Cortex of kidney (tissue), 1 donor: ENCODE results near the gene CD37.
"Not testable (repeated sequence)": the region's sequence is repeated elsewhere in the genome, so short reads cannot be mapped to it uniquely, and the experiment has no call there.

Experiments
- DNase-seq: peaks from one replicate; lab custom pipeline; 2025; lab: John Stamatoyannopoulos, UW

Gene CD37

DNA sequence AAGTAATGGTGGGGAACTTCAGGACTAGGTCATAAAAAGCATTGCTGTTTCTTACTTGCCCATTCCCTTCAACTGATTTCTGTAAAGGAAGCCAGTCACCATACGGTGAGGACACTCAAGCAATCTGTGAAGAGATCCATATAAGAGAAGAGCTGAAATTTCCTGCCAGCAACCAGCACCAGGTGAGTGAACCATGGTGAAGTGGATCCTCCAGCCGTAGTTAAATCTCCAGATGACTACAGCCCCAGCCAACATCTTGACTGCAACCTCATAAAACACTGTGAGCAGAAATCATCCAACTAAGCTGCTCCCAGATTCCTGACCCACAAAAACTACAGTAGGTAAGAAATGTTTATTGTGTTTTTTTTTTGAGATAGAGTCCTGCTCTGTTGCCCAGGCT lies 6.5 kb upstream of the CD37 start:
- no peak for DNase-seq

DNA sequence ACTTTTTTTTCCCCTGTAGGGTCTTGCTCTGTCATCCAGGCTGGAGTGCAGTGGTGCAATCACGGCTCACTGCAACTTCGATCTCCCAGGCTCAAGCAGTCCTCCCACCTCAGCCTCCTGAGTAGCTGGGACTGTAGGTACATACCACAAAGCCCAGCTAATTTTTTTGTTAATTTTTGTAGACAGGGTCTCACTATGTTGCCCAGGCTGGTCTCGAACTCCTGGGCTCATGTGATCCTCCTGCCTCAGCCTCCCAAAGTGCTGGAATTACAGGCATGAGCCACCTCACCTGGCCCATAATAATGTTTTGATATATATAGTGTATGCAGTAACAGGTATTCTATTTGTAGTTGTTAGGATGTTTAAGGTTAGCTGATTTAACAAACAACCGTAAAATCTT lies 4.0 kb upstream of the CD37 start:
- DNase-seq, result not testable (repeated sequence)

DNA sequence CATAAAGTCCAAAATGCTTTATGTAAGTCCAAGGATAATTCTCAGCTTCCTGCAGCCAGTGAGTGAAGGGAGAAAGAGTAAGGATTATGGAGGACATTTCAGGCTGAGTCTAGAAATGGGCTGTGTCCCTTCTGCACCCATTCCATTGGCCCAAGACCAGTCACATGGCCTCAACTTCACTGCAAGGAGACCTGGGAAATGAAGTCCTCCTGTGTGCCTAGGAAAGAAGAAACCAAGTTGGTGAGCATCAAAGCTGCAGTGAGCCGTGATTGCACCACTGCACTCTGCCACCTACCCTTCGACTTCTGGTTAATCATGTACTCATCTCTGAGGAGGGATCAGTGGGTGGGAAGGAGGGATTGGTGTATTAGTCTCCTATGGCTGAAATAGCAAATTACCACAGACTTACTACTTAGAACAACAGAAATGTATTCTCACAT lies 3.6 kb upstream of the CD37 start:
- no peak for DNase-seq

DNA sequence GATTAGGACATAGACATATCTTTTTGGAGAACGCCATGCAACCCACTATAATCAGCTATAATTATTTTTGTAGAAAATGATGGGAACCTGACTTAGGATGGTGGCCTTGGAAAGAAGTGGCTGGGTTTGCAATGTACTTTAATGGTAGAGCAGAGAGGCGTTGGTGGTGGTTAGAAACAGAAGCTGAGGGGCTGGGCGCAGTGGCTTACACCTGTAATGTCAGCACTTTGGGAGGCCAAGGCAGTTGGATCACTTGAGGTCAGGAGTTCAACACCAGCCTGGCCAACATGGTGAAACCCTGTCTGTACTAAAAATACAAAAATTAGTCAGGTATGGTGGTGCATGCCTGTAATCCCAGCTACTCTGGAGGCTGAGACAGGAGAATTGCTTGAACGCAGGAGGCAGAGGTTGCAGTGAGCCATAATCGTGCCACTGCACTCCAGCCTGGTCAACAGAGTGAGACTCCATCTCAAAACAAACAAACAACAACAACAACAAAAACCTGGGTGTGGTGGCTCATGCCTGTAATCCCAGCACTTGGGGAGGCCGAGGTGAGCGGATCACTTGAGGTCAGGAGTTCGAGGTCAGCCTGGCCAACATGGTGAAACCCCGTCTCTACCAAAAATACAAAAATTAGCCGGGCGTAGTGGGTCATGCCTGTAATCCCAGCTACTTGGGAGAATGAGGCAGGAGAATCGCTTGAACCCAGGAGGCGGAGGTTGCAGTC lies 2.4 kb upstream of the CD37 start:
- not testable (repeated sequence) for DNase-seq

DNA sequence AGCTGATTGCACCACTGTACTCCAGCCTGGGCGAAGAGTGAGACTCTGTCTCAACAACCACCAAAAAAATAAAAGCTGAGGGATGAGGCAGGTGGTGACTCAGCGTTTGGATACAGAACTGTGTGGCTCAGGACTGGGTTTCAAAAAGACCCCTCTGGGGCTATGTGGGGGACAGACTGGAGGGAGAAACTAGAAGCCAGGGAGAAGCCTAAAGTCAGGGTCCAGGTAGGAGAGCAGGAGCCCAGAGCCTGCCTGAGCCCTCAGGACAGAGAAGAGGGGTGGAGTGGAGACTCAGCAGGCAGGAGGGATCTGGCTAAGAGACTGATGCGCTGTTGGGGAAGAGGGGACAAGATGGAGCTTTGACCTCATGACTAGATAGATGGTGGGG lies 1.8 kb upstream of the CD37 start:
- no peak for DNase-seq

DNA sequence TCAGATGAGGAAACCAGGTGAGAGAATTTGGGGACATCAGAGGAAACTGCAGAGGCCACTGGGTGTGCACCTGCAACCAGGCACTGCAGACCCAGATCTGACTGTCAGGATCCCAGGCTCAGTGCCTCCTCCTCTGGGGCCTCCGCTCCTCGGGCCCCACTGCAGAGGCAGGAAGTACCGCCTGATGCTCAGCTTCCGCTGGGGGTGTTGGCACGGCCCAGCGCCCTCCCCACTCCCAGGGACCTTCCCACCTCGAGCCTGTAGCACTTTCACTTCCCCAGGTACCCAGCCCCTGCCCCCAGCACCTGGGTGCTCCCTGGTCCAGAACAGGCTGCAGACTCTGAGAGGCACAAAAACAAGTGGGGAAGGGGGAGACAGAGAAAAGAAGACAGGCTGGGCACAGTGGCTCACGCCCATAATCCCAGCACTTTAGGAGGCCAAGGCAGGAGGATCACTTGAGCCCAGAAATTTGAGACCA lies 1.4 kb upstream of the CD37 start:
- no peak for DNase-seq

DNA sequence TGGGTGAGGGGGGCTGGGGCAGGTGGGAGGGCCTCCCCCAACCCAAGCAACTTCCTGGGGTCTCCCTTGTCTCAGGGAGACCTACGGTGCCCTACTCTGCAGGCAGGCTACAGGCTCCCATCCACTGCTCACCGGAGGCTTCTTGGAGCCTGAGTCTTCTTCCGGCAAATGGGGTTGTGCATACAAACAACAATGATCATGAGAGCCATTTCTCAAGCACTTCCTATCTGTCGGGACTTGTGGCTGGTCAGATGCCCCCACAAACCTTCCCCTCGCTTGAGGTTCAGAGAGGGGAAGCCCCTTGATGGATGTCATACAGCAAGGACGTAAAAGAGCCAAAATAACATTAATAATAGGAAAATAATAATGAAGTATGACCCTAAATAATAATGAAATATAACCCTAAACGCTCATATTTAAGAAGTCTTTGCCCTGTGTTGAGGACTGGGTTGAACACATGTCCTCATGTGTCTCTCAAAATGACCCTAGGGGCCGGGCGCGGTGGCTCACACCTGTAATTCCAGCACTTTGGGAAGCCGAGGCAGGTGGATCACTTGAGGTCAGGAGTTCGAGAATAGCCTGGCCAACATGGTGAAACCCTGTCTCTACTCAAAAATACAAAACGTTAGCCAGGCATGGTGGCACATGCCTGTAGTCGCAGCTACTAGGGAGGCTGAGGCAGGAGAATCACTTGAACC lies 727 bp downstream of the CD37 start:
- DNase-seq, result no peak

DNA sequence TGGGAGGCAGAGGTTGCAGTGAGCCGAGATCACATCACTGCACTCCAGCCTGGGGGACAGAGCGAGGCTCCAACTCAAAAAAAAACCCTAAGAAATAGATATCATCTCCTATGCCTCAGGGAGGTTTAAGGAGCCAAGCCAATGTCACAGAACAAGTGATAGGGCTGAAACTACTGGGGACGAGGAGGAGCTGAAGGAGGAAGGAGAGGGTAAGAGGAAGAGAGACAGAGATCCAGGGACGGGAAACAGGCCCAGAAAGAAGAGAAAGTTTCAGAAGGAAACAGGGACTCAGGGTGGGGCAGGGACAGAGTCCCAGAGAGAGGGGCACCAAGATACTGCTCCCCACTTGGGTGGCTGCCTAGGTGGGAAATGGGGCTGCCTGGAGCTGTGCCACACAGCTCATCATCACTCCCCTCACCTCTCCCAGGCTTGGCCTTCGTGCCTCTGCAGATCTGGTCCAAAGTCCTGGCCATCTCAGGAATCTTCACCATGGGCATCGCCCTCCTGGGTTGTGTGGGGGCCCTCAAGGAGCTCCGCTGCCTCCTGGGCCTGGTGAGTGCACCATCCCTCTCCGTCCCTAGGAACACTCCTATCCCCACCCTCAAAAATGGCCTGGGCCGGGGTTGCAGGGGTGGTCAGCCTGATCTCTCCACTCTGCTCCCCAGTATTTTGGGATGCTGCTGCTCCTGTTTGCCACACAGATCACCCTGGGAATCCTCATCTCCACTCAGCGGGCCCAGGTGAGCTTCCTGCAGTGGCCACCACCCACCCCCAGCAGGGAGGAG lies 1.5 kb downstream of the CD37 start:
- no peak for DNase-seq

DNA sequence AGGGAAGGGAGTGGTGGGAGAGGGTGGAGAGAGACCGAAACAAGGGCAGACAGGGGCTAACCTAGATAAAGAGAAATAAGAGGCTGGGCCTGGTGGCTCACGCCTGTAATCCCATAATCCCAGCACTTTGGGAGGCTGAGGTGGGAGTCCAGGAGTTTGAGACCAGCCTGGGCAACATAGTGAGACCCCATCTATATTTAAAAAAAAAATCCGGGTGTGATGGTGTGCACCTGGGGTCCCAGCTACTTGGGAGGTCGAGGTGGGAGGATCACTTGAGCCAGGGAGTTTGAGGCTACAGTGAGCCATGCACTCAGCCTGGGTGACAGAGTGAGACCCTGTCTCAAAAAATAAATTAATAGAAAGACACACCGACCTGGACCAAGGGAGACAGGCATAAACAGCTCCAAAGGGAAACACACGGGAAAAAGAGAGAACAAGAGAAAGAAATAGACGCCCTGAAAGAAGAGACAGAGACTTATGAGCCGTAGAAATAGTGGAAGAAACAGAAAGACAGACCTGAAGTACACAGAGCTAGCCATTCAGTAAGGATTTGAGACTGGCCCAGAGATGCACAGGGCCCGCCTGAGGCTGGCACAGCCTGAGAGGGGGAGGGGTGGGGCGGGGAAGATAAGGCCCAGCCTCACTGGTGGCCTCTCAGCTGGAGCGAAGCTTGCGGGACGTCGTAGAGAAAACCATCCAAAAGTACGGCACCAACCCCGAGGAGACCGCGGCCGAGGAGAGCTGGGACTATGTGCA lies 2.2 kb downstream of the CD37 start:
- no peak for DNase-seq

DNA sequence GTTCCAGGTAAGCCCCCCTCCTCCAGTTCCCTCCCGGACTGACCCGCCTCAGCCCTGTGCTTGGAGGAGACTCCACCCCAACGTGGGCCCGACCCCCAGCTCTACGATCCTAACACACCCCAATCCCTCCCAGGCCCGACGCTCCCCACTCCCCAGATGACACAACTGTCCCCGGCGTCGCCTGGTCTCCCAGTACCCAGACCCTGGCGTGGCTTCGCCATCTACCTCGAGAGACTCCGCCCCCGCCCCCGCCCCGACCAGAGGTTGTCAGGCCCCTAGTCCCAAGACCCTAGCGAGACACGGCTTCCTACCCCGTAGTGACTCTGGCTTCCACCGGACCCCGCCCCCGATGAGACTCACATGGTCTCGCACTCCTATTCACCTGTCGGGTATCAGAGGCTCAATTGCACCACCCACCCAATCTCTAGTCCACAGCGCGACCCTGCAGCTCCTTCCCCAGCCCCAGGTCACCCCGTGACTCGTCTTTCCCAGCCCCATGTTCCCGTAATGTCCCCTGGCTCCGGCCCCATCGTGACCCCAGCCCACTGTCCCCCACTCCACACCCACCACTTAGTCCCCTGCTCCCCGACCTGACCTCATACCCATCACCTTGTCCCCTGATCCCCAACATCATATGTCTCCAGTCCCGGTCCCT lies 2.9 kb downstream of the CD37 start:
- no peak for DNase-seq

DNA sequence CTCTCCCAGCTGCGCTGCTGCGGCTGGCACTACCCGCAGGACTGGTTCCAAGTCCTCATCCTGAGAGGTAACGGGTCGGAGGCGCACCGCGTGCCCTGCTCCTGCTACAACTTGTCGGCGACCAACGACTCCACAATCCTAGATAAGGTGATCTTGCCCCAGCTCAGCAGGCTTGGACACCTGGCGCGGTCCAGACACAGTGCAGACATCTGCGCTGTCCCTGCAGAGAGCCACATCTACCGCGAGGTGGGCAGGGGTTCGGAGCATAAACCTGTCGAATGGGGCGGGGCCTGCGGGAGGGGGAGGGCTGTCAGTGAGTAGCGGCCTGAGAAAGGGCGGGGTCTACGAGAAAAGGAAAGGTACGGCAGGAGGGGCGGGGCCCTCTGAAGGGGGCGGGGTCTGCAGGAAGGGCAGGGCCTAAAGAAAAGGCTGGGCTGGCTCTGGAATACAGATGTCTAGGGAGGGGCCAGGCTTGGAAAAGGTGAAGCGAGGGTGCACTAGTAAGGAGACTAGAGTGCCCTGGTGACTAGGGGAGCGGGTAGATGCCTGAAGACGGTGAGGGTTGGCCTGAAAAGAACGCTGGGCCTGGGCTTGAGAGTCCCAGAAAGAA lies 3.6 kb downstream of the CD37 start:
- no peak for DNase-seq

DNA sequence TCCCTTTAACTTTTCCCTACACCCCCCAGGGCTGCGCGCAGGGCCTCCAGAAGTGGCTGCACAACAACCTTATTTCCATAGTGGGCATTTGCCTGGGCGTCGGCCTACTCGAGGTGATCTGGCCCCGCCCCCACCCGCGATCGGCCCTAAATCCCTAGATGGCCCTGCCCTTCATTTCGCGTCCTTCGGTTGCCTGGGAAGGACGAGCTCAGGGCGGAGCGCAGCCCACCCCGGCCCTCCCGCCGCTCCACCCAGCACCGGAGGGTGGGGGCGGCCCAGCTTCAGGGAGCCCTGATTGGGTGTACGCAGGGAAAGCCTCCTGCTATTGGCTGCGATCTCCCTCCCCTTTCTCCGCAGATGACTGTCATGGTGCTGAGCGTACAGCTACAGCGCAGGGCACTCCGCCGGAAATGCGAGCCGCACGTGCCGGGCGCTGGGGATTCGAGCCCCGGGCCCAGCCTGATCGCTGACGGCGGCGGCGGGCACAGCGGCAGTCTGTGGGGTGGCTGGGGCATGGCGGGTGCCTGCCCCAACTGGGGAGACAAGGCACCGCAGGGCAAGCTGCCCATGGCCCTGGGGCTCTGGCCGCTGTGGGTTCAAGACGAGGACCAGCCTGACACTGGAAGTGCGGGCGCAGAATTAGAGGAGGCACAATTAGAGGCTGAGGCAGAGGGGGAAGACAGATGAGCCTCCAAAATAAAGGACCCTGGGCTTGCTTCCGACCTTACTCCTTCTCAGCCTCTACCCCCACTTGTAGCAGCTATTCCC lies 4.3 kb downstream of the CD37 start:
- DNase-seq, result no peak

DNA sequence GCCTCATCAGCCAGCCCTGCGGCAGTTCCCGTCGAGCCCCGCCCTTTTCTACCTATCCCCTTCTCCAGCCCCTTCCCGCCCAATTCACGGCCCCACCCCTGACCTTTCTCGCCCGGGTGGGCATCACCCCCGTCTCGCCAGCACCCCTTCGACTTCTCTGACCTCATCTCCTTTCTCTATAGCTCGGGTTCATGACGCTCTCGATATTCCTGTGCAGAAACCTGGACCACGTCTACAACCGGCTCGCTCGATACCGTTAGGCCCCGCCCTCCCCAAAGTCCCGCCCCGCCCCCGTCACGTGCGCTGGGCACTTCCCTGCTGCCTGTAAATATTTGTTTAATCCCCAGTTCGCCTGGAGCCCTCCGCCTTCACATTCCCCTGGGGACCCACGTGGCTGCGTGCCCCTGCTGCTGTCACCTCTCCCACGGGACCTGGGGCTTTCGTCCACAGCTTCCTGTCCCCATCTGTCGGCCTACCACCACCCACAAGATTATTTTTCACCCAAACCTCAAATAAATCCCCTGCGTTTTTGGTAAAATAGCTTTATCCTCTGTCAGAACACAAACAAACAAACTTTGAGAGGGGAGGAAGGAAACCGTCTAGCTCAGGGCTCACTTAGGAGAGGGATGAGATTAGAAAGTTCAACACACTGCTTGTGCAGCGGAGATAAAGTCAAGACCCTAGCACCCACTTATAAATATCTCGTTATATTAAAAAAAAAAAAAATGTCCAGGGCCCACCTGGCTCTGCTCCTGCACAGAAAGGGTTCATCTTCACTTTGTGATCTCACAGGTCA lies 5.1 kb downstream of the CD37 start:
- no peak for DNase-seq

DNA sequence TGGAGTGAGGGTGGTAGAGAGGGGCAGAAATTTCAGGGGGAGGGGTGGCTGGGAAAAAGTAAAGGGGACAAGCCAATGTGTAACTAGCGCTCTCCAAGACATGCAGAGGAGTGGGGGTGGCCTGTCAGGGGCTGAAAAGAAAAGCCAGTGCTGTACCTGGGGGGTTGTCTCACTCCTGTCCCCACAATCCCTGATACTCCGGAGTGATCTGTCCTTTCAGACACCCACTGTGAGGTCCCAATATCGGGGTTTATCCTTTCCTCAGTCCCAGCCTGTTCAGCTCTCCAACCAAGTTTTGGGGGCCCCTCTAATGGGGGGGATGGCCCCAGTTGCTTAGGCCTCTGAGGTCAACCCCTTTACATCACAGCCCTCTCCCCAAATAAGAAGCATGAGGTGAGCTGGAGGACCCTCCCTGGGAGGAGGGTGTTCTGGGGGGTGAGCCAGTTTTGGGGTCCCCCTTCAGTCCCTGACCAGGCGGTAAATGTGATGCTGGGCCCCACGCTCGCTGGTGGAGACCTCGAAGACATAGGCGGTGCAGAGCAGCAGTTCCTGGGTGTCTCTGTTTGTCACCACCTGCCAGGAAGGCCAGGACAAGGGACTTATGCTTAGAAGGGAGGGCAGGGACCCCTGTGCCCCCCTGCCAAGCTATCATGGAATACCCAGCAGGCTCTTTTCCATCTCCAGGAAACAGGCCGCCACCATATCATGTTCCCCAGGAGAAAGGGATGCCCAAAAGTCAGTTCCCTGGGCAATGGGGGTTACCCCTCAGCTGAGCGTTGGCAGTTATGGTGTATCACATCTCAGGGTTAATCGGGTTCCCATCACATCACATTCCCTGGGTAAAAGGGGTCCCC lies 5.9 kb downstream of the CD37 start:
- DNase-seq, result no peak

DNA sequence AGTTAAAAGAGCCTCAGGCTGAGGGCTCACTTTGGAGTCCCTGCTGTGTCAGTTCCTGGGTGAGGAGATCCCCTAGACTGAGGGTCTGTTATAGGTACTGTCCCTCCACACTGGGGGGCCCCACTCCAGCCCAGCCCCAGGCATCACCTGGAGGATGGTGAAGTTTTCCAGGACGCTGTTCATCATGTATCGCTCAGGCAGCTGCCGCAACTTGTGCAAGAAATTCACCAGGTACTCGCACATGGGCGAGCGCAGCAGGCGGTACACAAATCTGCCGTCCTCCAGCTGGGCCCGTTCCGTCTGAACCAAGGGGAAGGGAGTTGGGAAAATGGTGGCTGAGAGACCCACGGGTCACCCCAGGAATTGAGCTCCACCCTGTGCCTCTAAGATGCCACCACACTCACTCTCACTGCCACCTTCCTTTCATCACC lies 7.1 kb downstream of the CD37 start:
- no peak for DNase-seq

DNA sequence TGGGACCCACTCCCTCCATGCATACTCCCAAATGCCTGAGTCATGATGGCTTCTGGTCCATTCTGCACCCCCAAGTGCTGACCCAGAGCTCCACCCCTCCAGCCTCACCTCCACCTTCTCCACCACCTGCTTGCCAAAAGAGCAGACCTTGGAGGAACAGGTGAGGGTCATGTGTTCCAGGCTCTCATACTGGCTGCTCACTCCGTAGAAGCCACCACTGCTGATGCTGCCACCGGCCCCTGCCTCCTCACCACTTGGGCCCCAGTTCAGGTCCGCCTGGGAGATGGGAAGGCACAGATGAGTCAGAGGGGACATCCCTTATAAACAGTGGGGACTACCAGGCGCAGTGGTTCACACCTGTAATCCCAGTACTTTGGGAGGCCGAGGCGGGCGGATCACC lies 7.9 kb downstream of the CD37 start:
- no peak for DNase-seq

DNA sequence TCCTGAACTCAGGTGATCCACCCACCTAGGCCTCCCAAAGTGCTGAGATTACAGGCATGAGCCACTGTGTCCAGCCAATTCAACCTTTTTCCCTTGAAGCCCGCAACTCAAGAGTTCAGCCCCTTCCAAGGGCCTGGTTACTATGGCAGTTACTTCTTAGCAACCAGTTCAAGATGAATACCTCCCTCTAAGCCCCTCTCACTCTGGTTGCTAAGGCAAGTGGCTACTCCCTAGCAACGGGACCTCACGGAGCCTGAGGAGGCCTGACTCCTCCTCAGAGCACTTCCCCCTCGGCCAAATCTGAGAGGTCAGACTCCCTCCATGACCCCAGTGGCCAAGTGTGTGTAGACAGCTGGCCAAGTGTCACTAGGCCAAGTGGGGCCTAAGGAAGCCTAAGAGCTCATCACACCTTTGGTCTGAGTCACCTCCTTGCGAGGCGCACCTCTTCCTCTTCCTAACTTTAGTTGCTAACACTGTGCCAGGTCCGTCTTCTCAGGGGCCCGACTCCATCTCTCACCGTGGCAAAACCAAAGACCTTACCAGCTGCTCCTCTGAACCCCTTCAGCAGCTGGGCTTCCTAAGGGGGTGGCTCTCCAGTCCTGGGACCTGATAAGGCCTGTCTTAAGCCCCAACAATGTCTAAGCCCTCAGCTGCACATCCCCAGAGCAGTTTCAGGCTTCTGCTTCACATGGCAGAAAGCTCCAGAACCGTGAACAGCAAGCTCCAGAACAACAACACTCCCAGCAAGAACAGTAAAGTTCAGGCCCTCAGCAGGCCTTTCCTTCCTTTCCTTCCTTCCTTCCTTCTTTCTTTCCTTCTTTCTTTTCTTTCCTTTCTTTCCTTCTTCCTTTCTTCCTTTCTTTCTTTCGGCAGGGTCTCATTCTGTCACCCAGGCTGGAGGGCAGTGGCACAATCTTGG lies 9.6 kb downstream of the CD37 start:
- no peak for DNase-seq
